ENCODE results near the gene GPRC6A. TPM values are rescaled to one million over a fixed set of nuclear protein-coding genes. Genes with fewer than 3 reads are reported as not detected.

GPRC6A gene
- not detected in 2 replicates for total RNA-seq

DNA sequence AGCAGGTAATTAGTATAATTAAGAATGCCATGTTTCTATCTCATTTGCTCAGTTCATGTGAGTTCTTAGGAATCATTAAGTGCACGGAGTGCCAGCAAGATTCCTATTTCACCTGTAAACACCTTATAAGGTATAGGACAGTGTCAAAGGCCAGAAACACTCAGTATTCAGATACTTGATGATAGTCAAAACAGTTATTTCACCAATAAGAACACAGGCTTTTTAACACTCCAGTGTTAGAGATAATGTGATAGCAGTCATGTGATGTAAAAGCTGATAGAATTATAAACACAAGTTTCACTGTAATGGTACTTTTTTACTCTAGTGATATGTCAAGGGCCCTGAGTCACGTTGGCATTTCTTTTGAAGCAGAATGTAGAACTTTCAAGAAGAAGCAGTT, at the start of gene GPRC6A:
GPRC6A (minus strand) TSS at position 101 of the 400 bp plus-strand sequence; CDS start at position 31, 70 bp downstream.

GRCh38 chr6:116876635-116877611, 48.0 kb upstream of the GPRC6A start, which contains the start of gene RFX6:
Gene RFX6, plus strand, starts transcription at chr6:116877242. Its CDS starts 34 bp downstream, at chr6:116877276.

GRCh38 chr6:116764961-116765841, 63.7 kb downstream of the GPRC6A start, which contains the start of gene FAM162B:
Gene FAM162B, minus strand, starts transcription at chr6:116765719. Its CDS starts 143 bp downstream, at chr6:116765576.

Other genes starting within 250 kb of the GPRC6A start
- gene RSPH4A, start 212.6 kb downstream of the GPRC6A start, total RNA-seq = 0.32 TPM in 1 of 2 replicates, not detected in the other
- gene ZUP1, start 160.3 kb downstream of the GPRC6A start, total RNA-seq = 7.9 and 18.4 TPM in 2 replicates
- gene KPNA5, start 147.9 kb downstream of the GPRC6A start, total RNA-seq = 2.4 and 4.7 TPM in 2 replicates
- 2.3 and 5.4 TPM in 2 replicates for gene FAM162B, start 63.4 kb downstream of the GPRC6A start, total RNA-seq
- not detected in 2 replicates for gene RFX6, start 48.2 kb upstream of the GPRC6A start, total RNA-seq